Breast epithelium (tissue), 4 donors: ENCODE results near the gene SRMS. TPM values are rescaled to one million over a fixed set of nuclear protein-coding genes. Genes with fewer than 3 reads are reported as not detected.
A peak's percentile ranks its signal among the peaks of the same experiment; 100 is the strongest.

Experiments used
- DNase-seq, 2 donors: peaks; one replicate each; pipeline ENCODE4 v3.0.0-alpha.2; 2019; ENCODE audit warnings: low spot score in 2 of 2
- H3K27ac ChIP-seq, 2 donors: fragments of 200-600 bp; sonication (generic) in 1 of 2; one replicate each; pipeline ENCODE4 v1.5.1; 2016 to 2019; ENCODE audit warnings: mild to moderate bottlenecking in 1 of 2
- H3K27me3 ChIP-seq, 2 donors: fragments of 200-600 bp; sonication (generic) in 1 of 2; one replicate each; pipeline versions ENCODE4 v1.5.1 to v1.6.0; 2017 to 2019; ENCODE audit warnings: control low read depth in 1 of 2, mild to moderate bottlenecking in 1 of 2
- H3K36me3 ChIP-seq: fragments of 200-600 bp; one replicate; pipeline ENCODE4 v1.5.1; 2019
- H3K4me1 ChIP-seq, 2 donors: fragments of 200-600 bp; sonication (generic); one replicate each; pipeline ENCODE4 v1.5.1; 2016 to 2019; ENCODE audit warnings: control low read depth in 1 of 2
- H3K4me3 ChIP-seq, 3 donors: fragments of 200-600 bp; sonication (generic); 1 replicate in 2 of 3; 2 replicates in 1 of 3; pipeline ENCODE4 v1.5.1; 2016 to 2019; ENCODE audit warnings: mild to moderate bottlenecking in 3 of 3, moderate library complexity in 2 of 3
- H3K9me3 ChIP-seq, 2 donors: fragments of 200-600 bp; sonication (generic) in 1 of 2; one replicate each; pipeline ENCODE4 v1.5.1; 2016 to 2019; ENCODE audit warnings: control low read depth in 1 of 2
- CTCF ChIP-seq, 3 donors: fragments of 450-650 bp; IDR thresholded peaks; one replicate each; pipeline ENCODE4 v1.5.1; 2016 to 2017; ENCODE audit warnings: antibody characterized with exemption in 3 of 3, mild to moderate bottlenecking in 3 of 3, moderate library complexity in 3 of 3
- POLR2A ChIP-seq: fragments of 450-650 bp; IDR thresholded peaks from one replicate; pipeline ENCODE4 v1.6.1; 2016; ENCODE audit warnings: antibody characterized with exemption, mild to moderate bottlenecking, moderate library complexity
- POLR2AphosphoS5 ChIP-seq, 3 donors: sonication (generic); formaldehyde crosslinking; IDR thresholded peaks; one replicate each; pipeline ENCODE4 v1.6.1; 2017; ENCODE audit warnings: antibody characterized with exemption in 3 of 3
- intact Hi-C: fragments of 100-400 bp; cut with DNase I; formaldehyde crosslinking; loops from one replicate; pipeline ENCODE4 v1.15.1; 2023; ENCODE audit warnings: low total_unique reads
- total RNA-seq, 3 donors: library from RNA; depleted of rRNA; stranded (reverse); fragments of >200 nt; gene quantifications; one replicate each; pipeline ENCODE4 v1.1.0, GENCODE V29; 2016

The SRMS gene
- total RNA-seq, 3 donors from 2014 or later, result 0.59 to 0.66 TPM; not detected in 1

GRCh38 chr20:63554361-63555278 lies 7.1 kb upstream of the SRMS start:
- TF ChIP-seq CTCF (IDR thresholded peaks at IDR 0.05) (no peak), POLR2AphosphoS5 (IDR thresholded peaks at IDR 0.05) (no peak), POLR2A (no peak)
- Histone ChIP-seq H3K27me3 (no peaks in the 10 kb centered on the region), H3K4me1 (peaks cover 0 to 5% of the 10 kb centered on the region in 2 donors), H3K9me3 (no peaks in the 10 kb centered on the region), H3K36me3 (no peaks in the 10 kb centered on the region), H3K4me3 (peak overlapping the region; percentile 41 to 88 (median 70)), H3K27ac (peak overlapping the region in 1 of 2 donors; percentile 58)
- DNase-seq, result no peak
- intact Hi-C loops, result no loop called here

GRCh38 chr20:63553933-63554290 lies 6.4 kb upstream of the SRMS start, which contains the start of gene FNDC11:
Gene FNDC11, plus strand, starts transcription at chr20:63554159. Its CDS starts 1,505 bp downstream, at chr20:63555664.
- TF ChIP-seq POLR2A, result no peak
- no peak for TF ChIP-seq CTCF (IDR thresholded peaks at IDR 0.05)
- TF ChIP-seq POLR2AphosphoS5 (IDR thresholded peaks at IDR 0.05), result peak in 2 of 3 donors; percentile 3 to 18
- H3K9me3 ChIP-seq, result no peaks in the 10 kb centered on the region
- H3K4me3 ChIP-seq, result peak within 1 kb of the TSS; percentile 41 to 88 (median 70)
- peaks cover 0 to 5% of the 10 kb centered on the region in 2 donors for H3K4me1 ChIP-seq
- peak within 1 kb of the TSS; percentile 40 to 58 for H3K27ac ChIP-seq
- intact Hi-C loops, result no loop called here
- H3K27me3 ChIP-seq, result no peaks in the 10 kb centered on the region
- no peak for DNase-seq
- H3K36me3 ChIP-seq, result no peaks in the 10 kb centered on the region

- Histone ChIP-seq H3K4me1 (peaks cover 0 to 5% of the 10 kb centered on the region in 2 donors), H3K27ac (peak overlapping the region; percentile 40 to 58), H3K27me3 (peaks cover 0 to 5% of the 10 kb centered on the region in 2 donors), H3K9me3 (no peaks in the 10 kb centered on the region), H3K4me3 (peak overlapping the region; percentile 41 to 88 (median 70)), H3K36me3 (no peaks in the 10 kb centered on the region)
- DNase-seq, result peak; percentile 75 to 89
- intact Hi-C loops, result no loop called here
- TF ChIP-seq CTCF (IDR thresholded peaks at IDR 0.05) (no peak), POLR2AphosphoS5 (IDR thresholded peaks at IDR 0.05) (peak in 1 of 3 donors; percentile 11), POLR2A (no peak)
Observed at GRCh38 chr20:63553251-63553932, 5.8 kb upstream of the SRMS start.

GRCh38 chr20:63552481-63553249 lies 5.1 kb upstream of the SRMS start:
- H3K9me3 ChIP-seq, result no peaks in the 10 kb centered on the region
- intact Hi-C loops, result no loop called here
- peaks cover 0 to 12% of the 10 kb centered on the region in 2 donors for H3K27me3 ChIP-seq
- H3K4me3 ChIP-seq, result no peak overlapping the region
- peaks cover 0 to 5% of the 10 kb centered on the region in 2 donors for H3K4me1 ChIP-seq
- H3K36me3 ChIP-seq, result no peaks in the 10 kb centered on the region
- no peak for DNase-seq
- H3K27ac ChIP-seq, result peak overlapping the region in 1 of 2 donors; percentile 58
- TF ChIP-seq POLR2AphosphoS5 (IDR thresholded peaks at IDR 0.05), result no peak
- TF ChIP-seq CTCF (IDR thresholded peaks at IDR 0.05), result no peak
- TF ChIP-seq POLR2A, result no peak
